Raji (cell line): ENCODE measurements around the gene CNGB1.

Source experiments
- POLR2A ChIP-seq: IDR thresholded peaks from 2 replicates; pipeline ENCODE4 v1.6.1; 2011; ENCODE audit warnings: low read depth, low read length, control low read depth; ENCODE audit not compliant: insufficient read depth

Gene CNGB1

DNA sequence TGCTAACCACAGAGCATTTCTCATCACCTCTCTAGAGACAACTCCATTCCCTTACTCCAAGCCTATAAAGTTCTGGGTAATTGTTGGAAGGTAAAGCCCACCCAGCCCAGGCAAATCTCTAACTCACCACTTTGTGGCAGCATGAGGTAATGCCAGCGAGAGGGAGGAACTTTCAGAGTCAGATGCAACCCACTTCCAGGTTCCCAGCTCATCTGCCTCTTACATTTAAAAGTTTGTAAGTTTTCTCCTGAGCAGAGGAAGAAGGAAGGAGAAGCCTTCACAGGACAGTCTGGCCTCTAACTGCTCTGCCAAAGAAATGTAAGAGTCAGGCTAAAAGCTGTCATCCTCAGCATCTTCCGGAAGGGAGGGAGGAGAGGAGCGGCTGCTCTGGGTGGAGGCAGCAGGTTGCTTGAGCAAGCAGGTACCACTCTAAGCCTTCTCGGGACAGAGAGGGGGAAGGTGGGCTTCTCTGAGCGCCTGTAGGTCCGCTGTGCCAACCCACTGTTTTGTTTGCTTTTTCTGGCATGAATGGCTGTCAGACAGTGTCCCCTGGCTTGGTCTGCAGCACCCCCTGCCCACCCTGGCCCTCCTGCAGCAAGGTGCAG lies 28.5 kb upstream of the CNGB1 start:
- TF ChIP-seq POLR2A = no peak

DNA sequence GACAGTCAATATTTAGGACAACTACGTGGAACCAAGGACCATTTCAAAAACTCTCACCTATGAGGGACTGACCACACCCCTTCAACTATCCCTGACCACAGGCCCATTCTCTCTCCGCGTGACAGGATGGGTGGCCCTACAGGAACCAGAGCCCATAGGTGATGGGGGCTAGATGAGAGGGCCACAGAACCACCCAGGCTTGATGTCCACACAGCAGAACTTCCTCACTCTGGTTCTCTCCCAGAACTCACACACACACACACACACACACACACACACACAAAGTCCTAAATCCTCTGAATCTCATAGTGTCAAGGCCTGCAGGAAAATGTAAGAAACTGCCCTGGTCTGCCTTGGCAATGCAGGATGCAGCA lies 28.1 kb upstream of the CNGB1 start:
- no peak for TF ChIP-seq POLR2A

DNA sequence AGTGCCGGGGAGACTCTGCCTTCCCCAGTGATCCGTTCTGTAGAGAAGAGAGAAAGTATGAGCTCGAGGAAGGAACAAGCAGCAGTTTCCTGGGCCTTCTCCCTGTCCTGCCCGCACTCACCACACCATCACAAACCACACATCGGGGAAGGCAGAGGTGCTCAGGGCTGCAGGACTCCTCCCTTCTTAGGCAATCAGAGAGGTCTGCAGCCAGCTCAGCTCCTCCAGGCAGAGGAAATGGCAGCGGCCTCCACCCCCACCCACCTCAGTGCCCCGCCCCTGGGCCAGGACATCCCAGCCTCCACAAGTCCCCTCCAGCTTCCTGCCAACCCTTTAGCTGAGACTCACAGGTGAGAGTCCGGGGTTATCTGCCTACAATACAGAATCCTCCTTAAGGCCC lies 27.6 kb upstream of the CNGB1 start:
- no peak for TF ChIP-seq POLR2A

DNA sequence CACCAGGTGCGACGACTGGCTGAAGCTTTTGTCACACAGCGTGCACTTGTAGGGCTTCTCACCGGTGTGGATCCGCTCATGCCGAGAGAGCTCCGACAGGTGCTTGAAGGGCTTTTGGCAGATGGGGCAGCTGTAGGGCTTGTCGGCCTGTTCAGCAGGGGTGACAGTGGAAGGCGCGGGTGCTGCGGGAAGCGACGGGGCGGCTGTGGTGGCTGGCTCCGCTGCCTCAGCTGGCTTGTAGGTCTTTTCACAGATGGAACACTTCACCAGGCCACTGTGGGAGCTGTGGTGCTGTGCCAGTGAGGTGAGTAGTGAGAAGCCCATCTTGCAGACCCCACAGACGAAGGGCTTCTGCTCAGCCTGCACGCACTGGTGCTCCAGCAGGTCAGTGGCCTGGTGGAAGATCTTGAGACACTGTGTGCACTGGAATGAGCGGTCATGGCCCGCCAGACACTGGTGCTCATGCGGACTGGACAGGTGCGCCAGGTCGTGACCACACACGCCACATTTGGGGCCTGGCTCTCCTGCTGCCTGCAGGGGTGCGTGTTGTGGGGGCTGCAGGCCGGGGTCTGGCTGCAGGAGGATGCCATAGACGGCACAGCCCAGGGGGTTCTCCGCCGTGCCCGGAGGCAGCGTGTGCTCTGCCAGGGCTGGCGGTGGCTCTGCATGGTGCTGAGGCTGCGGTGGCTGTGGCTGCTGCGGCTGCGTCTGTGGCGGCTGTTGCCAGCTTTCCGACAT lies 26.8 kb upstream of the CNGB1 start:
- no peak for TF ChIP-seq POLR2A

DNA sequence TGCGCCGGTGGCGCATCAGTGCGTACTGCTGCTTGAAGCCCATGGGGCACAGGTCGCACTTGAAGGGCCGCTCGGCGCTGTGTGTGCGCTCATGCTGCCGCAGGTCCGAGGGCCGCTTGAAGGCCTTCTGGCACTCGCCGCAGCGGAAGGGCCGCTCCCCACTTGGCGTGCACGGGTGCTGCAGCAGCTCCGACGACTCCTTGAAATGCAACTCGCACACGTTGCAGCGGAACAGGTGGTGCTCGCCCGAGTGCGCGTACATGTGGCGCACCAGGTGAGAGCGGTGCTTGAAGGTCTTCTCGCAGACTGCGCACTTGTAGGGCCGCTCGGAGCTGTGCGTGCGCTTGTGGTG lies 26.2 kb upstream of the CNGB1 start:
- no peak for TF ChIP-seq POLR2A

DNA sequence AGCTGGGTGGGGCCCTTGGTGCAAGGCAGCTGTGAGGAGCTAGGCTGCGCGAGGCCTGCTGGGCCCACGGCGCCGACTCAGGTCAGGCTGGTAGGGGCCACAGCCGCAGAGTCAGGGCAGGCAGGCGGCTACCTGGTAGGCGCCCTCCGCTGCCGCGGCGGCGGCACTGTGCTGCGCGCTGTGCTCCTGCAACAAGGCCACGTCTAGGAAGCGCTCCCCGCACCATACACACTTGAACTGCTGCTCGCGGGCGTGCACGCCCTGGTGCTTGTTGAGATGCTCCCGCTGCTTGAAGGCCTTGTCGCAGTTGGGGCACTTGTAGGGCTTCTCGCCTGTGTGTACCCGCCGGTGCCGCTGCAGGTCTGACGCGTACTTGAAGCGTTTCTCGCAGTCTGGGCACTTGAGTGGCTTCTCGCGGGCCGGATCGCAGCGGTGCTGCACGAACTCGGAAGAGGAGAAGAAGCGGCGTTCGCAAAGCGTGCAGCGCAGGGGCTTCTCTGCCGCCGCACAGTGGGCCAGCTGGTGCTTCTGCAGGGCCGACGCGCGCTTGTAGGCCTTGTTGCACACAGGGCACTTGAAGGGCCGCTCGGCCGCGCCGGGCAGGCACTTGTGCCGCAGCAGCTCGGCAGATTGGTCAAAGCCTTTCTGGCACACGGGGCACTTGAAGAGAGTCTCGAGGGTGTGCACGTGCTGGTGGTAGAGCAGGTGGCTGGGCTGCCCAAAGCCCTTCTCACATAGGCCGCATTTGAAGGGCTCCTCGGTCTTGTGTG lies 25.7 kb upstream of the CNGB1 start:
- TF ChIP-seq POLR2A = no peak

DNA sequence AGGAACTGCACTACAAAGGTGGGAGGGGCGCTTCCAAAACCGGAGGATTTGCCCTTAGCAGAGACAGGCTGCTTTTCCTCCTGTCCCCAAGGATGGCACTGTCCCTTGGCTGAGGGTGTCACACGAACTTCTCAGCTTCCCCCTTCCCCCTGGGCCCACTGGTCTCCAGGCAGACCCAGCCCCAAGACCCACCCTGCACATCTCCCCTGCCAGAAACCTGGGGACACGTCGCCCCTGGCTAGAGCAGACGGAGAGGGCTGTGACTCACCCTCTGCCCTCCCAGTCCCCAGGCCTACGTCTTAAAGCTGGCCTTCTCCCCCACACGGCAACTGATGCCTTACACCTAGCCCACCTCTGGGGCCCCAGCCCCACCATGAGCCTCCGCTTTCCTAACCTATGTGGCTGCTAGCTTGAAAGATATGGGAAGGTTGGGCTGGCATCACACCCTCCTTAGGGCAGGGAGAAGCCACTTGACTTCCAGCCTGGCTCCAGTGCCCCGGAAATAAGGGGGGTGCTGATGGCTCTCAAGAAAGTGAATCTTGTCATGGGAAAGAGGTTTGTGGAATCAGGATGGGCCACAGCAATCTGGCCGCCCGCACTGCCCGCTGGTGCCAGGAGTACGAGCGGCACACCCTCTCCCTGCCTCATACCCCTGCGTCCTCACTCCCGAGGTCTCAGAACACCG lies 24.9 kb upstream of the CNGB1 start:
- TF ChIP-seq POLR2A = no peak

DNA sequence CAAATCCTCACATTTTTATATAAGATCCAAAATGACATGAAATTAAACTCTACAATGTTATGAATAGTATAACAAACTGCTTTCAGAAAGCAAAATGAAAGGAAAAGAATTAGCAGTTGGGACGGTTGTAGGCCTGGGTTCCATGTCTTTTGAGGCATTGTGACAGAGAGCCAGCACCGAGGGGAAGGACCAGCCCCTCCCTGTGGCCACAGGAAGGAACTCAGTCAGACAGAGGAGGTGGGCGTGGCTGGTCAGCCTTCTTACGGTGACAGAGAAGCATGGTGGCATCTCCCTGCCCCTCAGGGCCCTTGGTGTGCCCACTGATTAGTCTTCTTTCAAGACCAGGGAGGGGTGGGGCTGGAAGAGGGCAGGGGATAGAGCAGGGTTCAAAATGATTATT lies 23.9 kb upstream of the CNGB1 start:
- TF ChIP-seq POLR2A = no peak

DNA sequence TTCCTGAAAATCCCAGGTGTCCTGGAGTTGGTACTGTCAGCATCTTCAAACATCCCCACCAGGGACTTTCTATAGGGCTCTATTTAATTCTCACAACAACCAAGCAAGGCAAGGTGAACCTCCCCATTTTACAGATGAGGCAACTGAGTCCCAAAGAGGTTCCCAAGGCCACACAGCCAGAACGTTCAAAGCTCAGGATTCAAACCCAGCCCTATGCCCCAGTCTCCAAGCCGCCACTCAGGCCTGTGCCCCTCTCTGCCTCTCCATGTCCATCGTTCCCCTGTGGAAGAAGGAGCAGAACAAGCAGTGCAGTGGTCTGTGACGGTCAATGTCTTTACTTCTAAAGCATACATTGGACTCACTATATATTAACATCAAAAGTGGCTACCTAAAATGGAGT lies 23.4 kb upstream of the CNGB1 start:
- no peak for TF ChIP-seq POLR2A

DNA sequence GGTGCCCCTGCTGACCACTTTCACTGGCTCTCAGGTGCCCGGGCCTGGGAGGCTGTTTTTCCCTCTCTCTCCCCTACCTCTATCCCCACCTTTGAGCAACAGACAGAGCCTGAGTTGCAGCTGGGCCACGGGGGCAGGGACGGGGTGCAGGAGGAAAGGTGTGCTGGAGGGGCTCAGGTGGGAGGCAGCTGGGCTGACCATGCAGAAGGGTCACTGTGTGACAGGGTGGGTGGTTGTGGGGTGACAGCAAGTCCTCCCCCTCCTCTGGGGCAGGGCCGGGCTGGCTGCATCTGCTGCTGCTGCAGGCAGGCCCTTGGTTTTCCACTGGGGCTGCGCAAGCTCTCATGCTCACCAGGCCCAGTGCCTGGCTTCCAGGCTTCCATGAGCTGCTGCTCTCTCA lies 23.0 kb upstream of the CNGB1 start:
- TF ChIP-seq POLR2A = no peak

DNA sequence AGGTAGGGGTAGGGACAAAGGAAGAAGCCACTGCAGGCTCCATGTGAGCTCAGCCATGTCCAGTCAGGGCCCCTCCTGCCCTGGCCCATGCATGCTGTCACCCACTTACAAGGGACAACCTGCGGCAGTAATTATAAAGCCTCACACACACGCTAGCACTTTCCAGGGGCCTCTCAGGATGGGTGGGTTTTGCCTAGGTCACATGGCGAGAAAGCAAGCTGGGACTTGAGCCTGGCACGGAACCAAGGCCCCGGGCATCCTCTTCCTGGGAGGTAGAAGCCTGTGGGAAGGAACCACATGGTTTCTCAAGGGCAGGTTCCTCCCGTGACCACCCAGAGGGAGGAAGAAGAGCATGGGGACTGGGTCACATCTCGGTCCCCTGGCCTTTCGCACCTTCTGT lies 22.5 kb upstream of the CNGB1 start:
- no peak for TF ChIP-seq POLR2A

DNA sequence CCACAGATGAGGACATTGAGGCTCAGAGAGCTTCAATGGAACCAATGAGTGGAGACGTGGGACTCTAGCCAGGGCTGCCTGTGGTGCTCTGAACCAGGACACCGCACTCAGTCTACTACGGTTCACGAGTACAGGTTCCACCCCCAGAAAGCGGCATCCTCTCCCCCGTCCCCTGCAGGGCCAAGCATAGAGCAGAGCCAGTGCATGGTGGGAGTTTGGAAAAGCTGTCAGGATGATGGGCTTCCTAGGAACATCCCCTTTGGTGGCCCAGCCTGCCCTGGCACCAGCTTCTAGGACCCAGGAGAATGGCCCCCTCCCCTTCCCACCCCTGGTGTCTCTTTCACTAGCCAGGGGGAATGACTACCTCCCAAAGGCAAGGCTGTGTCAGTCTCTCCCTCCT lies 21.2 kb upstream of the CNGB1 start:
- TF ChIP-seq POLR2A = no peak

DNA sequence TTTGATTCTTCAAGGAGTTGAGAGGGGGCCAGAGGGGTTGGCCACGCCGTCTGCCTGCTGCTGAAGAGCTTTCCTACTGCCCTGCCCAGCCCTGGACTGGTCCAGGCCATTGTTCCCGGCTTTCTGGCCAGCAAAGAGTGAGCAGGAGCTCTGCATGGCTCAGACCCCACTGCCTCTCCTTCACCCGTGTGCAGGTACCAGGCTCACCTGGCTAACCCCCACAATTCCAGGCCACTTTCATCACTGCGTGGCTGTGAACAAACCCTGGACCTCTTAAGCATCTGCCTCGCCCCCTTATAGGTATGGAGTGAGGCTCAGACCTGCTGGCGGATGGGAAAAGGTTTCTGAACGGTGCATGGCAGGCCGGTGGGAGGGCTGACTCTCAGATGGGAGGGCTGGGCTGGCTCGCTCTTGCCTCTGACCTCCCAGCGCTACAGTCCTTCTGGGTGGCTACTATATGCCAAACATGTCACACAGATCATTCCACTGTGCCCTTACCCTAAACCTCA lies 20.7 kb upstream of the CNGB1 start:
- no peak for TF ChIP-seq POLR2A

DNA sequence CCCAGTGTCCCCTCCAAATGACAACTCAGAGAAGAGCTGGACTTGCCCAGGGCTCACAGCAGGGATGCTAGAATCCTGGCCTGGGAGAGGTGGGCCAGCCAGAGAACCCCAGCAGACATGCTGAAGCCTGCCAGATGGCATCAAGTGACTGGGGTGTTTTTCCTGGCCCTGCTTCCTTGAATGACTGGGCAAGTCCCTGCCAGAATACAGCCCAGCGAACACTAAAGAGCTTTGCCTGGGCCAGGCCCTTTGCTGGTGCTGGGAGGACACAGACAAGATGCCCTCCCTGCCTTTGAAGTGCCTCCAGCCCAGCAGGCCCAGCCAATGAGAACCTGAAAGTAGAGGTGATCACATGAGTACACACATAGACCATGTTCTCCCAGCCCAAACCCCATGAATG lies 18.0 kb upstream of the CNGB1 start:
- TF ChIP-seq POLR2A = no peak

DNA sequence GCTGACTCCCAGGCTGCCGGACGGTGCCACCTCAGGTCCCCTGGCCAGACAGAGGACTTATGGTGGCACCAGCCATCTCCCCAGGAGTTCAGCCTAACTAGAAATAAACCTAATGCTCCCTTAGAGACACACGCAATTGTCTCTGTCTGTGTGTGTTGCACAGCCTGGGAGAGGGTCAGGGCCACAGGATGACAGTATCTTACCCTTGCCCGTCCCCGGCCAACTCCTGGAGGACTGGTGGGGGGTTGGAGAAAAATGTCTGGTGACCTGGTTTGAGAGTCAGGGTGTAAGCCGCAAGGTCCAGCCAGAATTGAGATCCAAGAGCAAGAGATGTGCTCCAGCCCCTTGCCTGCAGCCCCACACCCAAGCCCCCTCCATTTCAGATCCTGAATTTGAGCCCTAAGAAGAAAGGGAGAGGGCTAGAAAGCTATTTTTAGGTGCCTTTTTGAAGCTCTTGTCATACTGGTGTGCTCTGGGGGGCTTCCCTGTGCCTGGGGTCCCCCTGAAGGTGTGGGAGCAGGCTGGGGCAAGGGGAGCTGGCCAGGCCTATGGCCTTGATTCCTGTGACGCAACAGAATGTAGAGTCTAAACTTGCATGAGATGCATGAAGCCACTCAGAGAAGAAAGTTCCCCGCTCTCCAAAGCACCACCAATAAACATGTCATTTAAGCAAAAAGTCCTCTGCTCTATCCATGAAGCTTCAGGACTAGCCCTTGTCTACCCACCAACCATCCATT lies 16.7 kb upstream of the CNGB1 start:
- TF ChIP-seq POLR2A = no peak

DNA sequence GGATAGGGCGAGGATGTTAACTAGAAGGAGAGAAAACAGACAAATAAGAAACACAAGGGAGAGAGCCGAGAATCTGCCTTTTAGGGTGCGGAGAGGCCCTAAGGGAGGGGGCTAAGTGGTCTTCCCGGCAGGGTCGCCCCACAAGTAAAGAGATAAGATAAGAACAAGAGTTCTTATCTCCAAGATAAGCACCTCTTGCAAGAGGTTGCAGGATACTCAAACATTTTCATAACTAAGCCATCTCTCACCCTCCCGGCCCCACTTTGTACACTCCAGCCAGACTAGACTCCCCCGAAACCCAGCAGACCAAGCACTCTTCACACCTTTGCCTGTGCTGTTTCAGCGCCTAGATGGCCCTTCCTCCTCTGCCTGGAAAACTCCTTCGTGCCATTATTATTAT lies 15.3 kb upstream of the CNGB1 start:
- no peak for TF ChIP-seq POLR2A
